Gastrocnemius medialis (tissue), 4 donors: ENCODE measurements around the gene NLK. TPM values are rescaled to one million over a fixed set of nuclear protein-coding genes. Genes with fewer than 3 reads are reported as not detected.

Experiments
- ATAC-seq, 2 donors: fragments of 150-250 bp; one replicate each; pipeline ENCODE4 v1.9.1; 2016
- DNase-seq, 2 donors: peaks; one replicate each; pipeline ENCODE4 v3.0.0-alpha.2; 2019
- H3K27ac ChIP-seq, 4 donors: fragments of 200-600 bp; sonication (generic); 1 replicate in 1 of 4; 2 replicates in 3 of 4; pipeline ENCODE4 v1.5.1; 2016 to 2018; ENCODE audit warnings: mild to moderate bottlenecking in 2 of 4, moderate library complexity in 1 of 4
- H3K27me3 ChIP-seq, 3 donors: fragments of 200-600 bp; sonication (generic) in 2 of 3; 1 replicate in 1 of 3; 2 replicates in 2 of 3; pipeline versions ENCODE4 v1.5.1 to v1.6.0; 2016 to 2019; ENCODE audit warnings: mild to moderate bottlenecking in 1 of 3, moderate library complexity in 1 of 3
- H3K36me3 ChIP-seq, 2 donors: fragments of 200-600 bp; sonication (generic) in 1 of 2; one replicate each; pipeline ENCODE4 v1.5.1; 2017 to 2018
- H3K4me1 ChIP-seq, 2 donors: fragments of 200-600 bp; sonication (generic) in 1 of 2; one replicate each; pipeline ENCODE4 v1.5.1; 2016 to 2017; ENCODE audit warnings: mild to moderate bottlenecking in 2 of 2
- H3K4me3 ChIP-seq, 4 donors: fragments of 200-600 bp; sonication (generic) in 3 of 4; 1 replicate in 1 of 4; 2 replicates in 3 of 4; pipeline ENCODE4 v1.5.1; 2016 to 2019; ENCODE audit warnings: mild to moderate bottlenecking in 2 of 4
- H3K9me3 ChIP-seq, 3 donors: fragments of 200-600 bp; sonication (generic) in 2 of 3; 1 replicate in 1 of 3; 2 replicates in 2 of 3; pipeline ENCODE4 v1.5.1; 2016 to 2019
- POLR2A ChIP-seq, 2 donors: fragments of 450-650 bp; IDR thresholded peaks; one replicate each; pipeline ENCODE4 v1.6.1; 2017; ENCODE audit warnings: antibody characterized with exemption in 2 of 2, mild to moderate bottlenecking in 2 of 2, moderate library complexity in 2 of 2
- in situ Hi-C, 4 donors: fragments of 200-750 bp; cut with MboI; loops; one replicate each; pipeline versions ENCODE4 v1.15.0 to v1.8.0; 2017; ENCODE audit warnings: low sequenced_read_pairs in 4 of 4
- intact Hi-C: fragments of 100-400 bp; cut with DNase I; formaldehyde crosslinking; loops from one replicate; pipeline ENCODE4 v1.15.1; 2023; ENCODE audit warnings: low total_unique reads
- total RNA-seq, 4 donors: library from RNA; depleted of rRNA; stranded (reverse); fragments of >200 nt; gene quantifications; one replicate each; pipeline versions ENCODE4 v1.1.0 to v1.2.3, GENCODE V29; 2016
- TF ChIP-seq, protein P1 (sequence below), 5 experiments: fragments of 450-650 bp in 3 of 5; fragments of 200-600 bp in 2 of 5; sonication (generic) in 2 of 5; IDR thresholded peaks in 4 of 5; conservative IDR thresholded peaks in 1 of 5; 1 replicate in 4 of 5; 2 replicates in 1 of 5; pipeline ENCODE4 v1.5.1; 2016 to 2019; ENCODE audit warnings: antibody characterized with exemption in 5 of 5, mild to moderate bottlenecking in 3 of 5, moderate library complexity in 3 of 5

NLK gene
- total RNA-seq, 4 donors from 2014 or later: 6.5 to 11.0 (median 9.1) TPM

GRCh38 chr17:28219771-28220170 lies 177.3 kb downstream of the NLK start:
- in situ Hi-C loops (loop anchor here in 1 of 4 donors (25.0 kb wide), 1 partner anchor 107 kb away; no protein-coding TSS in a partner anchor), intact Hi-C loops (no loop called here)
- Histone ChIP-seq H3K36me3 (no peaks in the 10 kb centered on the region), H3K27ac (no peak overlapping the region), H3K9me3 (no peaks in the 10 kb centered on the region), H3K27me3 (no peaks in the 10 kb centered on the region), H3K4me1 (no peaks in the 10 kb centered on the region), H3K4me3 (no peak overlapping the region)
- TF ChIP-seq, protein P1, sequence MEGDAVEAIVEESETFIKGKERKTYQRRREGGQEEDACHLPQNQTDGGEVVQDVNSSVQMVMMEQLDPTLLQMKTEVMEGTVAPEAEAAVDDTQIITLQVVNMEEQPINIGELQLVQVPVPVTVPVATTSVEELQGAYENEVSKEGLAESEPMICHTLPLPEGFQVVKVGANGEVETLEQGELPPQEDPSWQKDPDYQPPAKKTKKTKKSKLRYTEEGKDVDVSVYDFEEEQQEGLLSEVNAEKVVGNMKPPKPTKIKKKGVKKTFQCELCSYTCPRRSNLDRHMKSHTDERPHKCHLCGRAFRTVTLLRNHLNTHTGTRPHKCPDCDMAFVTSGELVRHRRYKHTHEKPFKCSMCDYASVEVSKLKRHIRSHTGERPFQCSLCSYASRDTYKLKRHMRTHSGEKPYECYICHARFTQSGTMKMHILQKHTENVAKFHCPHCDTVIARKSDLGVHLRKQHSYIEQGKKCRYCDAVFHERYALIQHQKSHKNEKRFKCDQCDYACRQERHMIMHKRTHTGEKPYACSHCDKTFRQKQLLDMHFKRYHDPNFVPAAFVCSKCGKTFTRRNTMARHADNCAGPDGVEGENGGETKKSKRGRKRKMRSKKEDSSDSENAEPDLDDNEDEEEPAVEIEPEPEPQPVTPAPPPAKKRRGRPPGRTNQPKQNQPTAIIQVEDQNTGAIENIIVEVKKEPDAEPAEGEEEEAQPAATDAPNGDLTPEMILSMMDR (IDR thresholded peaks at IDR 0.05 in 4 of 5, conservative IDR thresholded peaks at IDR 0.05 in 1 of 5): no peak
- no peak for TF ChIP-seq POLR2A (IDR thresholded peaks at IDR 0.05)
- ATAC-seq: no peak
- no peak for DNase-seq

DNA sequence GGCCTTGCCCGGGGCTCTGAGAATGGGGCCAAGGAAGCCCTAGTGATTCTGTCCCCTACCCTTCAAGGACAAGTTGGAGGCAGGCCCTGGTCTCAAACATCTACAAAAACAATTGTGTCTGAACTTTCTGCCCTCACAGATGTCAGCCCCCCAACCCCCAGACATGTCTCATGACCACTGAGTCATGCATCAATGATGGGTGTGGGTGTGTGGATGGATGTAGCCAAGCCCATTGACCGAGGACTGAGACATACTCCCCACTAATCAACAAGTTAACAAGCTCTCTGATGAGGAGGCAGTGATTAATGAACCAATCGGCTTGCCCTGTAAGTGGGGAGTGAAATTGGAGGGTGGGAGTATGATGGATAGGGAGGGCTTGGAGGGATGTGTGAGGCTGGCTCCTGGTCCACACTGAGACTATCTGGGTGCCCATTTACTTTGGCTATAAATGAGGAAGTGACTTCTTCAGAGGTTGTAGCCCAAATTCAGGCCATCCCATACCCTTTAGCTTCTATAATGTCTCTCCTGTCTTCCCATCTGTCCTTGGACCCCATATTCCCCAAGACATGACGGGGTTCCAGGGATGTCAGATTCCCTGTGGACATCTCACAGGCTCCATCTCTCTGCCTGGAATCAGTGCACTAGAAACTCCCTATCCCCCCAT lies 179.4 kb downstream of the NLK start:
- no peaks in the 10 kb centered on the region for H3K4me1 ChIP-seq
- no peak overlapping the region for H3K27ac ChIP-seq
- H3K36me3 ChIP-seq: no peaks in the 10 kb centered on the region
- H3K4me3 ChIP-seq: no peak overlapping the region
- intact Hi-C loops: no loop called here
- DNase-seq (no peak), ATAC-seq (no peak)
- in situ Hi-C loops: loop anchor here in 1 of 4 donors (25.0 kb wide), 1 partner anchor 110 kb away; no protein-coding TSS in a partner anchor
- peaks cover 4 to 8% (median 8%) of the 10 kb centered on the region in 3 donors for H3K27me3 ChIP-seq
- H3K9me3 ChIP-seq: no peaks in the 10 kb centered on the region
- TF ChIP-seq POLR2A (IDR thresholded peaks at IDR 0.05): no peak
- TF ChIP-seq, protein P1 (IDR thresholded peaks at IDR 0.05 in 4 of 5, conservative IDR thresholded peaks at IDR 0.05 in 1 of 5): no peak

GRCh38 chr17:28225271-28225670 lies 182.8 kb downstream of the NLK start:
- Histone ChIP-seq H3K4me1 (peaks cover 0 to 5% of the 10 kb centered on the region in 2 donors), H3K9me3 (no peaks in the 10 kb centered on the region), H3K27ac (no peak overlapping the region), H3K27me3 (peaks cover 33 to 39% (median 34%) of the 10 kb centered on the region in 3 donors), H3K36me3 (no peaks in the 10 kb centered on the region), H3K4me3 (no peak overlapping the region)
- intact Hi-C loops: no loop called here
- TF ChIP-seq, protein P1 (IDR thresholded peaks at IDR 0.05 in 4 of 5, conservative IDR thresholded peaks at IDR 0.05 in 1 of 5): no peak
- no peak for TF ChIP-seq POLR2A (IDR thresholded peaks at IDR 0.05)
- in situ Hi-C loops: loop anchor here in 1 of 4 donors (25.0 kb wide), 1 partner anchor 187 kb away; the partner anchor contains the start of gene SLC46A1
- ATAC-seq (no peak), DNase-seq (no peak)

DNA sequence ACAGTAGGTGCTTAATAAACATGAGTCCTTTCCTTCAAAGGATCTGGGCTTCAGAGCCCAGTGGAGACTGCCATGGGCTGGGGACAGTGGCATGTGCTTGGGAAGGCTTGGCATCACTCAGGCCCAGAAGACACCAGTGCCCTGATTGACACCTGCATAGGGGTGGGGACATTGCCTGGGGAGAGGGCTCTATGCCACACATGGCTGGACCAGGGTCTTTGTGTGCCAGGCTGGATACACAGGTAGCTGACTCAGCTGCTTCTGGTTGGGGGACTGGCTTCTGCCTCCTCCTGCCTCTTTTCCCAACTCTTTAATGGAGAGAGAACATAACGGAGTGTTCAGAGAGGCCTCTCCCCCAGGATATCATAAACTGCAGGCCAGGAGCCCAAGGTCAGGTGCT lies 183.4 kb downstream of the NLK start:
- intact Hi-C loops (no loop called here), in situ Hi-C loops (loop anchor here in 1 of 4 donors (25.0 kb wide), 1 partner anchor 186 kb away; the partner anchor contains the start of gene SLC46A1)
- DNase-seq (no peak), ATAC-seq (no peak)
- H3K4me3 ChIP-seq: no peak overlapping the region
- peaks cover 35 to 44% (median 36%) of the 10 kb centered on the region in 3 donors for H3K27me3 ChIP-seq
- H3K27ac ChIP-seq: no peak overlapping the region
- no peak for TF ChIP-seq POLR2A (IDR thresholded peaks at IDR 0.05)
- TF ChIP-seq, protein P1 (IDR thresholded peaks at IDR 0.05 in 4 of 5, conservative IDR thresholded peaks at IDR 0.05 in 1 of 5): no peak
- no peaks in the 10 kb centered on the region for H3K36me3 ChIP-seq
- H3K9me3 ChIP-seq: no peaks in the 10 kb centered on the region
- H3K4me1 ChIP-seq: peaks cover 0 to 5% of the 10 kb centered on the region in 2 donors
